ENCODE data around the gene PTPA. TPM values are rescaled to one million over a fixed set of nuclear protein-coding genes. Genes with fewer than 3 reads are reported as not detected.

The PTPA gene
- total RNA-seq, 4 donors from 2014 or later, result 48.7 to 65.7 (median 51.9) TPM

DNA sequence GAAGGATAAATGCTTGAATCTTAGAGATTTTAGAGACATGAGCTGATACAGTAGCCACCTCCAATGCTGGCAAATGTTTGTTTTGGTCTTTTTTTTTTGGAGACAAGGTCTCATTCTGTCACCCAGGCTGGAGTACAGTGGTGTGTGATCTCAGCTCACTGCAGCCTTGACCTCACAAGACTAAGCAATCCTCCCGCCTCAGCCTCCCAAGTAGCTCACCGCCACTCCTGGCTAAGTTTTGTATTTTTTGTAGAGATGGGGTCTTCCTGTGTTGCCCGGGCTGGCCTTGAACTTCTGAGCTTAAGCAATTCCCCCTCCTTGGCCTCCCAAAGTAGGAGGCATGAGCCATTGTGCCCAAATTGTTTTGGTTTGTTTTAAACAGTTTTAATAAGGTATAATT, 37.1 kb upstream of the PTPA start:
- Histone ChIP-seq H3K4me3 (no peak overlapping the region), H3K4me1 (peaks cover 0 to 36% (median 7%) of the 10 kb centered on the region in 4 donors), H3K9me3 (no peaks in the 10 kb centered on the region), H3K36me3 (peaks cover 0 to 18% (median 0%) of the 10 kb centered on the region in 3 donors), H3K27me3 (no peaks in the 10 kb centered on the region), H3K27ac (peak overlapping the region in 2 of 4 donors; percentile 18)
- TF ChIP-seq, protein P1, sequence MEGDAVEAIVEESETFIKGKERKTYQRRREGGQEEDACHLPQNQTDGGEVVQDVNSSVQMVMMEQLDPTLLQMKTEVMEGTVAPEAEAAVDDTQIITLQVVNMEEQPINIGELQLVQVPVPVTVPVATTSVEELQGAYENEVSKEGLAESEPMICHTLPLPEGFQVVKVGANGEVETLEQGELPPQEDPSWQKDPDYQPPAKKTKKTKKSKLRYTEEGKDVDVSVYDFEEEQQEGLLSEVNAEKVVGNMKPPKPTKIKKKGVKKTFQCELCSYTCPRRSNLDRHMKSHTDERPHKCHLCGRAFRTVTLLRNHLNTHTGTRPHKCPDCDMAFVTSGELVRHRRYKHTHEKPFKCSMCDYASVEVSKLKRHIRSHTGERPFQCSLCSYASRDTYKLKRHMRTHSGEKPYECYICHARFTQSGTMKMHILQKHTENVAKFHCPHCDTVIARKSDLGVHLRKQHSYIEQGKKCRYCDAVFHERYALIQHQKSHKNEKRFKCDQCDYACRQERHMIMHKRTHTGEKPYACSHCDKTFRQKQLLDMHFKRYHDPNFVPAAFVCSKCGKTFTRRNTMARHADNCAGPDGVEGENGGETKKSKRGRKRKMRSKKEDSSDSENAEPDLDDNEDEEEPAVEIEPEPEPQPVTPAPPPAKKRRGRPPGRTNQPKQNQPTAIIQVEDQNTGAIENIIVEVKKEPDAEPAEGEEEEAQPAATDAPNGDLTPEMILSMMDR (IDR thresholded peaks at IDR 0.05), result no peak
- TF ChIP-seq POLR2A (IDR thresholded peaks at IDR 0.05), result no peak
- DNase-seq, result no peak

DNA sequence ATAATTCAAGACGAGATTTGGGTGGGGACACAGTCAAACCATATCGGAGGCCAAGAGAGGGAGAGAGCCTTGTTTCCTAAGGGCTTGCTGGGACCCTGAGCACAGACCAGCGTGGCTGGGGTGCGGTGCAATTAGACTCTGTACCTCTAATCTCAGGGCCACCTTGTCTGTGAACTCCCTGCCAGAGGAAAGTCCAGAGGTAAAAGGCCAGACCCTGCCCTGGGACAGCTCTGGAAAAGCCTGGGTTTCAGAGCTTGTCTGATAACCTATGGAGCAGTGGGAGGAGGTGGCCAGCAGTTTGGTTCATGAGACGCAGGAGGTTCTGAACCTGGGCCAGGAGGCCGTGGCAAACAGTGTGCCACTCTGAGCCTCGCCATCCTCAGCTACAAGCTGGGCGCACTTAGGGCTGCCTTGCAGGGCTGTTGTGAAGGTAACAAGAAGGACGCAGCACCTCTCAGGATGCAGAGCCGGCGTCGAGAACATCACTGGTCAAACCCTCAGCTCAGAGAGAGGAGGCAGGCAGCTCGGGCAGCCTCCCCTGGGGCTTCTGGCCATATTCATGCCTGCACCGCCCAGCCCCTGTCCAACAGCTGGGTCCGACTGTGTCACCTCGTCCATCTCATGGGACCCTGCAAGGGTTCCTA, 35.1 kb upstream of the PTPA start:
- DNase-seq, result peak in 2 of 3 donors; percentile 81 to 83
- no peak overlapping the region for H3K4me3 ChIP-seq
- peak overlapping the region in 3 of 4 donors; percentile 35 to 87 (median 68) for H3K27ac ChIP-seq
- H3K27me3 ChIP-seq, result no peaks in the 10 kb centered on the region
- peaks cover 0 to 2% (median 0%) of the 10 kb centered on the region in 3 donors for H3K36me3 ChIP-seq
- H3K9me3 ChIP-seq, result no peaks in the 10 kb centered on the region
- TF ChIP-seq, protein P1 (IDR thresholded peaks at IDR 0.05), result no peak
- peak in 1 of 2 donors; percentile 60 for TF ChIP-seq POLR2A (IDR thresholded peaks at IDR 0.05)
- peaks cover 0 to 34% (median 5%) of the 10 kb centered on the region in 4 donors for H3K4me1 ChIP-seq

DNA sequence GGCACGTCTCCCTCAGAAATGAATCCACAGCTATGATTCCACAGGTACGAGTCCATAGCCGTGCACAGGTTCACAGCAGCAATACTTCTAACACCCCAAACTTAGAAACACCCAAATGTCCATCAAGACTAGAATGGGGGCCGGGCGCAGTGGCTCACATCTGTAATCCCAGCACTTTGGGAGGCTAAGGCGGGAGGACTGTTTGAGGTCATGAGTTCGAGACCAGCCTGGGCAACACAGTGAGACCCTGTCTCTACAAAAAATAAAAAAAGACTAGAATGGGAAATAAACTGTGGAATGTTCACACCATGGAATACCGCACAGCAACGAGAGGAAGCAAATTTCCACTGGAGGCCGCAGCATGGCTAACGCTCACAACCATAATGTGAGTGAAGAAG, 34.6 kb upstream of the PTPA start:
- DNase-seq, result no peak
- H3K4me1 ChIP-seq, result peaks cover 0 to 31% (median 8%) of the 10 kb centered on the region in 4 donors
- H3K9me3 ChIP-seq, result no peaks in the 10 kb centered on the region
- no peak for TF ChIP-seq POLR2A (IDR thresholded peaks at IDR 0.05)
- TF ChIP-seq, protein P1 (IDR thresholded peaks at IDR 0.05), result no peak
- no peaks in the 10 kb centered on the region for H3K27me3 ChIP-seq
- H3K36me3 ChIP-seq, result no peaks in the 10 kb centered on the region
- H3K4me3 ChIP-seq, result no peak overlapping the region
- H3K27ac ChIP-seq, result peak overlapping the region in 3 of 4 donors; percentile 35 to 87 (median 68)

DNA sequence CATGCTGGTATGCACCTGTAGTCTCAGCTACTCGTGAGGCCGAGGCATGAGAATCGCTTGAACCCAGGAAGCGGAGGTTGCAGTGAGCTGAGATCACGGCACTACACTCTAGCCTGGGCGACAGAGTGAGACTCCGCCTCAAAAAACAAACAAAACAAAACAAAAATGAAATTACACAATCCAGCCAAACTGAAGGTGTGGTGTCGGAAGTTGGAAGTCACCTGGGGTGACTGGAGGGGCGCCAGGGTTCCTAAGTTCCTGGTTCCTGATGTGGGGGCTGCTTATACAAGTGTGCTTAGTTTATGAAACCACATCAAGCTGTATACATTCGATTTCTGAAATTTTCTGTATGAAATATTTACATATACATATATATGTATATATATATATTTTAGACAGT, 34.0 kb upstream of the PTPA start:
- Histone ChIP-seq H3K9me3 (no peaks in the 10 kb centered on the region), H3K4me1 (peaks cover 0 to 36% (median 14%) of the 10 kb centered on the region in 4 donors), H3K4me3 (no peak overlapping the region), H3K27me3 (no peaks in the 10 kb centered on the region), H3K36me3 (no peaks in the 10 kb centered on the region), H3K27ac (peak overlapping the region in 3 of 4 donors; percentile 35 to 87 (median 68))
- TF ChIP-seq, protein P1 (IDR thresholded peaks at IDR 0.05), result no peak
- no peak for TF ChIP-seq POLR2A (IDR thresholded peaks at IDR 0.05)
- DNase-seq, result no peak

DNA sequence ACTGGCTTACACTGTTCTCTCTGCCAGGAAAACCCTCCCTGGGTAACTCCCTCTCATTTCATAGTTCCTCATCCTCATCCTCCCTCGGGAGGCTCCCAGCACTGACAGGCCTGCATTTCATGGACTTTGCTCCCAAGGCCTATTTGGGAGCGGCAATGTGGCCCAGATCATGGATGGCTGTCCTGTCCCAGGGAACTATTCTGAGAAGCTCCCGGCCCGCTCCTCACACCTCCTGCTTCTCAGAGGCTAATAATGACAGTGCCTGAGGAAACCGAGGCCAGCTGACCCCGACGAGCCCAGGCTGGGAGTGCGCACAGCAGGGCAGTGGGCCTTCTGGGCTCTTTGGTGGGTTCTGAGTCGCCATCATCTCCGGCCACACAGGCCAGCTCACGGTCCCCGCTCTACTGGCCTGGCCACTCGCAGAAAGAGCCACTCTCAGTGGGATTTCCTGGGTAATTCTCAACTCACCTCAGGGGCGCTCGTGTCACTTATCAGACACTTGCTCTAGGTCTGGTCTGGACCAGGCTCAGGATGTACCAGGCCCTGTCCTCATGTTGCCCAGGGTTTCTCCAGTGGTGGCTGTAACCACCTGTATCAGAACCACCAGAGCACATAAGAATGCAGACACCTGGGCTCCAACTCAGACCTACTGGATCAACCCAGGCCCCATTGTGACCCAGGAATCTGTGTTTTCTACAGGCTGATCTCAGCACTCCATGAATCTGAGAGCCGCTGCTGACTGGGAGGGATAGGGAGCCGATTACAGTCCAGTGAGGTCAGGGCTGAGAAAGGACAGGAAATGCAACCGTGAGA, 32.3 kb upstream of the PTPA start:
- peaks cover 0 to 52% (median 15%) of the 10 kb centered on the region in 4 donors for H3K4me1 ChIP-seq
- H3K27ac ChIP-seq, result peak overlapping the region in 3 of 4 donors; percentile 68 to 89 (median 68)
- peak in 2 of 3 donors; percentile 75 to 82 for DNase-seq
- H3K9me3 ChIP-seq, result no peaks in the 10 kb centered on the region
- peak overlapping the region in 1 of 4 donors; percentile 3 for H3K4me3 ChIP-seq
- H3K36me3 ChIP-seq, result no peaks in the 10 kb centered on the region
- TF ChIP-seq POLR2A (IDR thresholded peaks at IDR 0.05), result peak in 1 of 2 donors; percentile 36
- TF ChIP-seq, protein P1 (IDR thresholded peaks at IDR 0.05), result no peak
- H3K27me3 ChIP-seq, result no peaks in the 10 kb centered on the region

All from Peyer's patch (tissue), 4 donors.